DND-41 (cell line): ENCODE results near the gene TSPAN11.

Experiments used
- CTCF ChIP-seq: IDR thresholded peaks from 2 replicates; pipeline ENCODE4 v1.5.1; 2012; ENCODE audit warnings: borderline replicate concordance, low read length, moderate library complexity, mild to moderate bottlenecking; ENCODE audit not compliant: poor library complexity, severe bottlenecking; ENCODE audit errors: extremely low read depth
- EZH2 ChIP-seq: IDR thresholded peaks from 3 replicates; pipeline ENCODE4 v1.6.1; 2012; ENCODE audit warnings: borderline replicate concordance, low read depth, mild to moderate bottlenecking, moderate library complexity, low read length, inconsistent platforms; ENCODE audit not compliant: severe bottlenecking

GRCh38 chr12:31003861-31004640 is 77.5 kb downstream of the TSPAN11 start:
- TF ChIP-seq CTCF, result no peak
- no peak for TF ChIP-seq EZH2
